HT-29 (cell line): Measurements from ENCODE around the gene PLIN3. TPM values are rescaled to one million over a fixed set of nuclear protein-coding genes. Genes with fewer than 3 reads are reported as not detected.
A peak's percentile ranks its signal among the peaks of the same experiment; 100 is the strongest.
"Not testable (repeated sequence)": the region's sequence is repeated elsewhere in the genome, so short reads cannot be mapped to it uniquely, and the experiment has no call there.

ENCODE experiments used
- DNase-seq: peaks from one replicate; pipeline ENCODE4 v3.0.0-alpha.2; 2015; ENCODE audit warnings: low spot score
- total RNA-seq: library from RNA; depleted of rRNA; stranded (reverse); fragments of >200 nt; shearing (Covaris generic); gene quantifications from 2 replicates; pipeline ENCODE4 v1.2.3, GENCODE V29; 2014; rRNA removed

The PLIN3 gene, protein sequence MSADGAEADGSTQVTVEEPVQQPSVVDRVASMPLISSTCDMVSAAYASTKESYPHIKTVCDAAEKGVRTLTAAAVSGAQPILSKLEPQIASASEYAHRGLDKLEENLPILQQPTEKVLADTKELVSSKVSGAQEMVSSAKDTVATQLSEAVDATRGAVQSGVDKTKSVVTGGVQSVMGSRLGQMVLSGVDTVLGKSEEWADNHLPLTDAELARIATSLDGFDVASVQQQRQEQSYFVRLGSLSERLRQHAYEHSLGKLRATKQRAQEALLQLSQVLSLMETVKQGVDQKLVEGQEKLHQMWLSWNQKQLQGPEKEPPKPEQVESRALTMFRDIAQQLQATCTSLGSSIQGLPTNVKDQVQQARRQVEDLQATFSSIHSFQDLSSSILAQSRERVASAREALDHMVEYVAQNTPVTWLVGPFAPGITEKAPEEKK
- total RNA-seq: 69.6 and 70.9 TPM in 2 replicates

DNA sequence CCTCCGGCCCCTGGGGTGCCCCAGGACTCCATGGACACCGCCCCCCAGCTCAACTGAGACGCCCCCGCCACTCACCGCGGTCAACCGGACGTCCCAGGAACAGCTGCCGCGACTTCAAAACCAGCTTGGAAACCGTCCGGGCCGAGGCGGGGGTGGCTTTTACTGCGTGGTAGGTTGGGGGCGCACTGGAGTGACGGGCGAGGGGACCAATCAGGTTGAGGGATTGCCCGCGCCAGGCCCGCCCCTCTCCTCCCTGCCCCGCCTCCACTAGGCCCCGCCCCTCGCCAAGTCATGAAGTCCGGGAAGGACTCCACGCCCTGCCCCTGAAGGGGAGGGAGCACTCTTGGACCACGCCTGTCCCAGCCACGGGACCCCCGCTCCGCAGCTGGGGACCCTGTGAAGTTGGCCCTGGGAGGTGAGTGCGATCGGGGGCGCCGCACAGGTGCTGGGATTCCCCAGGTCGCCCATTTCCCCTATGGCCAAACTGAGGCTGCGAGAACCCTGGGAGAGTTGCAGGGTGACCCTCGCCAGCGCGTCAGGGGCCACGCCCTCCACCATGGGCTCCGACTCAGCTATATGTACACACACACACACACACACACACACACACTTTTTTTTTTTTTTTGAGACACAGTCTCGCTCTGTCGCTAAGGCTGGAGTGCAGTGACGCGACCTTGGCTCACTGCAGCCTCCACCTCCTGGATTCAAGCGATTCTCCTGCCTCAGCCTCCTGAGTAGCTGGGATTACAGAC, at the start of gene PLIN3:
Gene PLIN3 (minus strand): TSS at position 134 of the 752 bp plus-strand sequence. CDS start 6,273 bp downstream, outside the sequence.
- DNase-seq: peak; percentile 85

DNA sequence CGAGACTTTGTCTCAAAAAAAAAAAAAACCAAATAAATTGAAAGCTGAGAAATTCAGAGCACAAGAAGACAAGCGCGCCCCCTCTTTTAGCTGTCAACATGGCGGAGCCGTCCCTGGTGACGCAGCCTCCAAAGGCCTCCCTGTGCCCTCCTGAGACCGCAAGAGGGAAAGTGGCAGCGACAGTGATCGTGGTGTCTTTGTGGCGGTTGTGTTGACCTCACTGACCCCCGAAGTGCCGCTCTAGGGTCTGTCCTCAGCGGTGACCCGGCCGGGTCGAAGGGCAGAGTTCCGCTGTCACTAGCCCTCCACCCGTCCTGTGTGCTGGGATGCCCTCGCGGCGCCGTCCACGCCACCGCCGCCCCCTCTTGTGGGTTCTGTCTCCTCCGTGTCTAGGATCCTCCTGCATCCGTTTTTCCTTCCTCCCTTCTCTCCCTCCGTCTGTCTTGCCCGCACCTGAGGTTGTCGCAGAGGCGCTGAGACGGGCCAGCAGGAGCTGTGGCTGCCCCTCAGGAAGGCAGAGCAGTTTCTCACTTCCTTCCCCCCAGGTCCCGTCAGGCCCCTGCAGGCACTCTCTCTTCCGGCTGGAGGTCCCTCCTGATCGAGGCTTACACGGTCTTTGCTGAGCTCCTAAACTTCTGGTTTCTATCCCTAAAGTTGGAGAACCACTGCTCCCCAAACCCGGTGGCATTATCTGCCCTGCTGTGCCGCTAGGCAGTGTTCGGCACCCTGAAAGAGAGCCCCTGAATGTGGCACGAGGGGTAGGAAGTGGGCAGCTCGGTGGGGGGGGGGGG, 49.0 kb upstream of the PLIN3 start:
- DNase-seq: no peak

DNA sequence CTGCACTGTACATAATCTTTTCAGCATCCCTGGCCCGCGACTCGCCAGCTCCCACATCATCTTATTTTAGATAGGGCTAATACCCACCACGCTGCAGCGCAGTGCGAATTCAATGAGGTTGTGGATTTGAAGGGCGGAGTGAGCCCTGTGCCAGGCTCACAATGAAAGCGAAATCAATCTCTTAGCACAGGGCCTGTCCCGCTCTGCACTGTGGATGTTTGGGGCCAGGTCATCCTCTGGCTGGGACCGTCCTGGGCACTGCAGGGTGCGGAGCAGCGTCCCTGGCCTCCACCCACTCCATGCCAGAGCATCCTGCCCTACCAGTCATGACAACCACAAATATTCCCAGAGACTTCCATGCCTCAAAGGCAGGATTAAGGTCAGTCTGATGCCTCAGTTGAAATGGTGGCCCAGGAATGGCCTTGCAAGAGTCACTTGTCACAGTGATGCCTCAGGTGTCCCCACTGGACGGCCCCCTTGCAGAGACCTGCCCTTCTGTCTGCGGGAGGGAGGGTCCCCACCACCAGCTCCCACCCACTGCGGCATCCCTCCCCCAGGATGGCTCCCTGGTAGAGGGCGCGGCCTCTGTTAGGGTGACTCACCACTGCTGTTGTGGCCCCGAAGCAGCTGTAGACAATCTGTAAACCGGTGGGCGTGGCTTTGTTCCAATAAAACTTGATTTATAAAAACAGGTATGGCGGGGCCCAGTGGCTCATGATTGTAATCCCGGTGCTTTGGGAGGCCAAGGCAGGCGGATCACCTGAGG, 47.5 kb upstream of the PLIN3 start:
- peak; percentile 83 for DNase-seq

DNA sequence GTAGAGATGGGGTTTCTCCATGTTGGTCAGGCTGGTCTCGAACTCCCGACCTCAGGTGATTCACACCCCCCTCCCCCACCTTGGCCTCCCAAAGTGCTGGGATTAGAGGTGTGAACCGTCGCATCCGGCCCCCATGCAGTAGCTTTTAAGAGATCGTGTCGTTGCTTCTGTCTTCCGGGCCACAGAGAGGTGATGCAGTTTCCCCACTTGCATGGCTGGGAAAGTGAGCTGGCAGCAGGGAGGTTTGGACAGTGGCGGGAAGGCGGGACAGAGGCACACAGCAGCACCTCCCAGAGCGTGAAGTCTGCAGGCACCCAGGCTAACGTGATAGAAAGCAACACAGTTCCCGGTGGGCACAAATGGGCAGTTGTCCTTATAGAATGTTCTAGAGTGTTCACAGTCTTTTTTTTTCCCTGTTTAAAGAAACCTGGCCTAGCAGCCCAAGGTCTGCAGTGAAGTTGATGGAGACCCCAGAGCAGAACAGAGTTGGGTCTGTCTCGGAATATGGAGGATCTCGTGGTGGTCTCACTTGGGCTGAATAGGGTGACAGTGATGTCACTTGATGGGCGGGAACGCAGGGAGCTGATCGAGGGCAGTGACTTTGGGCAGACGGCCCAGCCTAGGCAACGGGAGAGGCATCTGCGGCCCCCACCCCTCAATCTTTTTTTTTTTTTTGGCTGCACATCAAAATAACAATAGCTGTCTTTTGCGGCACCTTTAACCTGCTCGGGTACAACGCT, 46.7 kb upstream of the PLIN3 start:
- no peak for DNase-seq

DNA sequence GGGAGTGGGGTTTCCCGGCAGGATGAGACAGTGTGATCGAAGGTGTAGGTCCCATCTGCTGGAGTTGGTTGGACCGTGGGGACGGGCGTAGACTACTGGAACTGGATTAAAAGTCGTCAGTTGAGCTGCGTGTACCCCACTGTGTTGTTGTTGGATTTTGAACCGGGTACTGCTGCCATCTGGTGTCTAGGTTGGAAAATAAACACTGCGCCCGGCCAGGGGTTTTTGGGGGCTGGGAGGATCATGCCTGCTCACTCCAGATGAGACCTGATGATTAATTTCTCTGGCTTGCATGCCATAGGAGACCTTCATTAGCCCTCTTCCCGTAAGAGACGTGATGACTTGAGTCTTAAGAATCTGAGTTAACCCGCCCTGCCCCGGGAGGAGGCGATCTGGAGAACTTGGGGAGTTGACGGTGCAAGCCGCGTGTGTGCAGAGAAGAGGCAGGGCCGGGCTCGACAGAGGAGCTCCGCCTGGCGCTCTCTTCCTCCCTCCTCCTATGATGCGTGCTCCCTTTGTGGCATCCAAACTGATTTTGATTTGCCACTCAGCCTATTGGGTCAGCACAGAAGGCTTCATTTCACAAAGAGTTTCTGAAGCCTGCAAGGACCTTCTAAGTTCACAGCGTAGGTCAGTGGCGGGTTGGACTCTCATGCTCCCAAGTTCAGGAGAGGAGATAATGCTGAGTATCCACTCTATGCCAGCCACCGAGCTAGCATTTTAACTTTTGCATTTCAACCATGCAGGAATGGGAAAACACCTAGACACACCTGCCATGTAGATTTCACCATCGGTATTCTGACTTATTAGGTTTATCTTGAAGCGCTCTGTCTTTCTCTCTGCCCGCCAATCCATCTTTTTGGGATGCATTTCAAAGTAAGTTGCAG, 44.6 kb upstream of the PLIN3 start:
- peak; percentile 79 for DNase-seq

DNA sequence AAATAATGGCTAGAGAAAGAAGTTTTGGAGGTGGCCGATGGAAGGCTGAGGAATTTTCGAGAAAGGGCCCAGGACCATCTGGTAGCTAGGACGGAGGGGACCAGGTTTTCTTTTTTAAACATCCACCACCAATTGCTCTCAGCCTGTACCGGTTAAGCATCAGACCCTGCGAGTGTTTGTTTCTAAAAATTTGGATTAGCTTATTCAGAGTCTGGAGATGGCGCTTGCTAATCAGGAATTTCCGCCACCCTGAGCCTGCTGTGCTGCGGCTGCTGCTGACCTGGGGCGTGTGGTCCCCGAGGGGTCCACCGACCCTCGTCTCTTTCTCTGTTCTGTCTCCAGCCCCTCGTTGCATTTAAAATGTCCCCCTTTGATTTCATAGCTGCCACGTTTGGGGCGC, 43.8 kb upstream of the PLIN3 start:
- DNase-seq: peak; percentile 5

DNA sequence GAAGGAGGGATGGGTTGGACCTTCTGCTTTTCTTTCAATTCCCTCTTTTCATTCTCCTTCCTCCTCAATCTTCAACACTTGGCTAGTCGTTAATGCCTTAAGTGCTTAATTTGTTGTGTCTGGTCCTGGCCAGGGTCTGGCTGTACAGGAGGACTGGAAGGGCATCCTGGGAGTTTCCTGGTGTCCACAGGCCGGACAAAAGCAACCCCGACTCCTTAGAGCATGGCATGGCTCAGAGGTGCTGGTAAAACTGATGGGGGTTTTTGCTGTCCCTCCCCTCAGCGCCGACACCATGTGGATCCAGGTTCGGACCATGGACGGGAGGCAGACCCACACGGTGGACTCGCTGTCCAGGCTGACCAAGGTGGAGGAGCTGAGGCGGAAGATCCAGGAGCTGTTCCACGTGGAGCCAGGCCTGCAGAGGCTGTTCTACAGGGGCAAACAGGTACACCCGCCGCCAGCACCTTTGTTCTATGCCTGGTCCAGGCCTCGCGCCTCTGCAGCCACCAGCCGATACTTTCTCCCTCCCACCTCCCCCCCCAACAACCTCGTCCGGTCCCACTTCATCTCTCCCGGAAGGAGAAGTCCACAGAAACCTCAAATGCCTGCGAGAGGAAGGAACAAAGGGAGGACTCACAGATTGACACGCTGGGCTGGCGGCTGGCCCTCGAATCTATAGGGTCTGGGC, 43.3 kb upstream of the PLIN3 start:
- DNase-seq: peak; percentile 40

DNA sequence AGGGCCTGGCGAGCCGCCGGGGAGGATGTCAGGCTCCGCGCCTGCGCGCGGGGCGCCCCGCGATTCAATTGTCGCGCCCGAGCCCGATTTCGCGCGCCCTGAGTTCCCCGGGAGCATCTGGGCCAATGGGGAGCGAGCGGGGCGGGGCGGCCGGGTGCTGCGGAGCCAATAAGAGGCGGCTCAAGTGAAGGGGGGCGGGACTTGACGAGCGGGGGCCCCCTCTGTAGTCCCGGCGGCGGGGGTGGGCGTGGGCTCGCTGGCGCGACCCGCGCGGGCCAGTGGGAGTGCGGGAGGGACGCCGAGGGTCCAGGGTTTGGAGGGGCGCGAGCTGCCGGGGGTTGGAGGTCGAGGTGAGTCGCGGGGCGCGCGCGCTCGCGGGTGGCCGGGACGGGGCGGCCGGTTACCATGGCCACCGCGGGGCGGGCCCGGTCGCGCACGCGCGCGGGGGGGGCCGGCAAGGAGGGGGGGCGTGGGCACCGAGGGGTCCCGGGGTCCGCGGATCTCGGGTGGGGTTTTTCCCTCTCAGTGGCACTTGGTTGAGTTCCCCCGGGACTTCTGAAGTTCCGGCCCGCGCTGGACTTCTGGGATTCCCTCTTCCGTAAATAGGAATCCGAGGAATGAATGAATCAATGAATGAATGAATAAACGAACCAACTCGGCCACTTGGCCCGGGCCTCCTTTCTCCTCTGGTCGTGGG, 42.6 kb upstream of the PLIN3 start:
- DNase-seq: peak; percentile 89

DNA sequence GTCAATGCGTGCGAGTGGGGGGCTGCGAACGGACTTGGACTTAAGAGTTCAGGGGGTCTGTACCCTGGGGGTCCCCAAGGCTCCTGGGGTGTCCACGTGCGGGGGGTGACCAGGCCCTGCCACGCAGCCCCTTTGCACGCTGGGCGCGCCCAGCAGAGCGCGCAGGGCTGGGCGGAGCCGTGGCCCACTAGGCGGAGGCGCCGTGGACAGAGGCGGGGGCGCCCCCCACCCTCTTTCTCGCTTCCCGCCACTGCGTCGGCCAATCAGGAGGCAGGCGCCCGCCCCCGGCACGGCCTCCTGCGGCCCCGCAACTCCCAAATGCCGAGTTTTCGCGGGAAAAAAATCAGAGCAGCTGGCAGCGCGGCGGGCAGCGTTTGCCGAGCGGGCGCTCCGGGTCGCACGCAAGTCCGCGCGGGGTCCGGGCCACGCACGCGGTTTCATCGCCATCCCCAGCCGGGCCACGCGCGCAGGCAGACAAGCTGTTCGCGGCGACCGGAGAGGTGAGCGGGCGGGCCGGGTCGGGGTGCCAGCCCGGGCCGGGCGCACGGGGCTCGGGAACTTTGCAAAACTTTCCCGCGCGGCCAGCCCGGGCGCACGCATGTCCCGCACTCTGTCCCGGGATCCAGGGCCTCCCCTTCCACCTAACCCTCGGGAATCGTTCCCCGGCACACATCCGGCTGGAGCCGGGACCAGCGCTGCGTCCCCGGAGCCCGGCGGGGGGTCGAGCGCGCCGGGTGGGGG, 41.9 kb upstream of the PLIN3 start, which contains the start of gene UHRF1:
Gene UHRF1 (plus strand): TSS at position 346 of the 741 bp plus-strand sequence. CDS start 1,385 bp downstream, outside the sequence.
- peak; percentile 52 for DNase-seq

DNA sequence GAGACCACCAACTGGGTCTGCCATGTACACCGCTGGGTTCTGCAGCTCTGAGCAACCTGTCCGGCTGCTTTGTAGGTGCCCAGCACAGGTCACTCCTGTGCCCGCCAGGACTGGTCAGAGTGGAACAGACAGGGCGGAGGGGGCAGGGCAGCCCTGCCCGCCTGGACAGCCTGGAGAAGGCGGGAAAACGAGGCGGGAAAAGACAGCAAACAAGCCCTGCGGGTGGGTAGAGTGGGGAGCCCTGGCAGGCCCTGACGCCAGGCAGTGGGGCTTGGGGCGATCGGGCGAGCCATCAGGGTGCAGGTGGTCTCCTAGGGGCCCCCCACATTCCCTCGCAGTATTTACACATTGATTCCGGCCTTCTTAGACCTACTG, 41.3 kb upstream of the PLIN3 start:
- DNase-seq: peak; percentile 48

DNA sequence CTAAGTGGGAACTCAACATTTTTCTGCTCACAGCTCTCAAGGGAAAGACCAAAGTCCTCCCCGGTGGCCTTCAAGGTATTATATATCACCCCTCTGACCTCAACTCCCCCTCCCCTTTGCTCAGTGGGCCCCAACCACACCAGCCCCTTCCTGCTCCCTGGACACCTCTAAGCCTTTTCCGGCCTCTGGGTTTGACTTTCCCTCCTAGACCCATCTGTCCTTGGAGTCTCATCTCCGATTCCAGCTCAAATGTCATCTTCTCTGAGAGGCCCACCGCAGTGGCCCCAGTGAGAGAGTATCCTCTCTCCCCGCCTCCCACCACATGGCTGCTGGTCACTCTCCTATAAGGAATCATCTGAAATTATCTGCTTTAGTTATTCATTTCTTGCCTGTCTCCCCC, 40.9 kb upstream of the PLIN3 start:
- peak; percentile 6 for DNase-seq

DNA sequence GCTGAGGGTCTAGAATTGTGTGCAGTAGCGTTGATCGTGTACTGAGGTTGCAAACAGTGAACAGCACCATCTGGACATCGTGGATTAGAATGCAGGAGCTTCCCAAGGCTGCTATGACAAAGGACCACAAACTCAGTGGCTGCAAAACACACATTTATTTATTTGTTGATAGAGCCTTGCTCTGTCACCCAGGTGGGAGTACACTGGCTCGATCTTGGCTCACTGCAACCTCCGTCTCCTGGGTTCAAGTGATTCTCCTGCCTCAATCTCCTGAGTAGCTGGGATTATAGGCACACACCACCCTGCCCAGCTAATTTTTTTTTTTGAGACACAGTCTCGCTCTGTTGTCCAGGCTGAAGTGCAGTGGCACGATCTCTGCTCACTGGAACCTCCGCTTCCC, 39.5 kb upstream of the PLIN3 start:
- DNase-seq: no peak

DNA sequence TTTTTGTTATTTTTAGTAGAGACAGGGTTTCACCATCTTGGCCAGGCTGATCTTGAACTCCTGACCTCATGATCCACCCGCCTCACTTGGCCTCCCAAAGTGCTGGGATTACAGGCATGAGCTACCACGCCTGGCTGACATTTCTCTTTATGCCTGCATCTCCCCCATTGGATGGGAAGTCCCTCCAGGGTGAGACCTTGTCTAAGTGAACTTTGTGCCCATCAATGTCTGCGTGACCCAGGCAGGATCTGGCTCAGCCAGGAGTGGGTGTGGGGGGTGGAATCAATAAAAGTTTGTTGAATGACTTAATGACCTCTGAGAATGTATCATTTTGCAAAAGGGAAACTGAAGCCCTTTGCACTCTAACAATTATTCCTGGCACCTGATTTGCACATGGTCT, 37.0 kb upstream of the PLIN3 start:
- no peak for DNase-seq

DNA sequence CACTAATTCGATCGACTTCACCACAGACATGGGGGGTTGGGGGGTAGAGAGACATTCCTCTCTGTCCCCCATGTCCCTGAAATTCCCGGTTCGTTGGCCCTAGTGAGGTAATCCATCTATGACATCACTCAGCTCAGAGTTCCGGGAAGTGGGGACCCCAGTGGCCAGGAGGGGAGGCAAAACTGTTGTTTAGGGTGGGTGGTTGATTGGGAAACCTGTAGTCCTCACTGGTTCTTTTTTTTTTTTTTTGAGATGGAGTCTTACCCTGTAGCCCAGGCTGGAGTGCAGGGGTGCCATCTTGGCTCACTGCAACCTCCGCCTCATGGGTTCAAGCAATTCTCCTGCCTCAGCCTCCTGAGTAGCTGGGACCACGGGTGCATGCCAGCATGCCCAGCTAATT, 35.3 kb upstream of the PLIN3 start, which contains the start of gene ARRDC5:
Gene ARRDC5 (minus strand): TSS at position 101 of the 400 bp plus-strand sequence. CDS start 71 bp downstream, at position 30.
- DNase-seq: no peak

DNA sequence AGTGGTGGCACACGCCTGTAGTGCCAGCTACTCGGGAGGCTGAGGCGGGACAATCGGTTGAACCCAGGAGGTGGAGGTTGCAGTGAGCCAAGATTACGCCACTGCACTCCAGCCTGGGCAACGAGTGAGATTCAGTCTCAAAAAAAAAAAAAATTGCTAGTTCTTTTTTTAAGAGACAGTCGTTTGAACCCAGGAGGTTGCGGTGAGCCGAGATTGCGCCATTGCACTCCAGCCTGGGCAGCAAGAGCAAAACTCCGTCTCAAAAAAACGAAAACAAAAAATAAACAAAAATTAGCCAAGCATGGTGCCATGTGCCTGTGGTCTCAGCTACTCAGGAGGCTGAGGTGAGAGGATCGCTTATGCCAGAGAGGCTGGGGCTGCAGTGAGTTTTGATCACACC, 33.4 kb upstream of the PLIN3 start:
- not testable (repeated sequence) for DNase-seq

DNA sequence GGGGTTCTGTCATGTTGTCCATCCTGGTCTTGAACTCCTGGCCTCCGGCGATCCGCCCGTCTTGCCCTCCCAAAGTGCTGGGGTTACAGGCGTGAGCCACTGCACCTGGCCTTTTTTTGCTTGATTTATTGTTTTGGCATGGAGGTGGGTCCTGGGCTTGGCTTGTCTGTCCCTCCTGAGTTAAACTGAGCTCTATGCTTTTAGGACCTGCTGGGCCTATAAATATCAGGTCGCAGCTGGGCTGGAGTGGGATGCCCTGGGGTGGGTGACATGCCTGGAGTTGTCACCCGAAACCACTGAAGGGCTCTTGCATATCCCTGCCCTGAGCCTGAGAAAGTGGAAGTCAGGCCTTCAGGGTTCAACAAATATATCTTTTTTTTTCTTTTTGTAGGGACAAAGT, 29.7 kb upstream of the PLIN3 start:
- DNase-seq: no peak

DNA sequence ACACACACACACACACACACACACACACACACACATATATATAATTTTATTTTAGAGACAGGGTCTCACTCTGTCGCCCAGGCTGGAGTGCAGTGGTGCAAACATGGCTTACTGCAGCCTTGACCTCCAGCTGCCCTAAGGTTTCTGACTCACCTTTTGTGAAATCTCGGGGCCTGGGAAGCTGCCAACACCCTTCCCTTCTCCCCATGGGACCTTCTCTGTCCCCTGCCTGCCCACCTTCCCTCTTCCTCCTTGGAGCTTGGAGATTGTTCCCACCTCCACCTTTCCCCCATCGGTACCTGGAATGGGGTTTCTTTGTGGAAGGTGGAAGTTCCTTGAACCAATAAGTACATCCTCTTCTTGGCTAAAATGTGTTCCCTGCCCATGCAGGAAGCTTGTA, 28.9 kb upstream of the PLIN3 start:
- DNase-seq: no peak
